ENCODE data around the gene ENO2. TPM values are rescaled to one million over a fixed set of nuclear protein-coding genes. Genes with fewer than 3 reads are reported as not detected.
A peak's percentile ranks its signal among the peaks of the same experiment; 100 is the strongest.

The ENO2 gene
- total RNA-seq, 4 donors from 2014 or later = 0.97 to 6.2 (median 1.8) TPM

DNA sequence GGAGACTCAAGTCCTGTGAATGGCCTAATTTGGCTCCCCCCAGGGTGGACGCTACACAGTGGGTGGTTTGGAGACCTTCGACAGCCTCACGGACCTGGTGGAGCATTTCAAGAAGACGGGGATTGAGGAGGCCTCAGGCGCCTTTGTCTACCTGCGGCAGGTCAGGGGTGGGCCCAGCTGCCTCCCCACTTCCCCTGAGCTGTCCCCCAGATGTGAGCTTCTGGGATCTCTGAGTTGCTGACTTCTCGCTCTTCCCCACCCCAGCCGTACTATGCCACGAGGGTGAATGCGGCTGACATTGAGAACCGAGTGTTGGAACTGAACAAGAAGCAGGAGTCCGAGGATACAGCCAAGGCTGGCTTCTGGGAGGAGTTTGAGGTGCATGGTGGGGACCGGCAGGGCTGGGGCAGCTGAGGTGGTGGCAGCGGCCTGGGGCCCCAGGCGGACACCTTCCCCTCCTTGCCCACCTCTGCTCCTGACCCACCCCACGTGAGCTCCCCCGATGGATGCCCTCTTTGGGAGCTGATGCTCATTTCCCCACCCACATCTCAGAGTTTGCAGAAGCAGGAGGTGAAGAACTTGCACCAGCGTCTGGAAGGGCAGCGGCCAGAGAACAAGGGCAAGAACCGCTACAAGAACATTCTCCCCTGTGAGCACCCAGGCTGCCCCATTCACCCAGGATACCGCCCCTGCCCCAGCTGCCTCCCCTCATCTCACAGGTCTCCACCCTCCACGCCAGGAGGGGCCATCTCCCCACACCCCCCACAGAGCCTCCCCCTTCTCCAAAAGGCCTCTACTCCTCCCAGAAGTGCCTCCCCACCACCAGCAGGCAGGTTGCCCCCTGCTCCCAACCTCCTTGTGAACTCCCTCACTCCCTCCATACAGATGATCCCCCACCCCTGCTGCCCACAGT is 41.0 kb downstream of the ENO2 start:
- DNase-seq (no peak), ATAC-seq (no peak)
- H3K9me3 ChIP-seq = no peaks in the 10 kb centered on the region
- TF ChIP-seq, protein P1, sequence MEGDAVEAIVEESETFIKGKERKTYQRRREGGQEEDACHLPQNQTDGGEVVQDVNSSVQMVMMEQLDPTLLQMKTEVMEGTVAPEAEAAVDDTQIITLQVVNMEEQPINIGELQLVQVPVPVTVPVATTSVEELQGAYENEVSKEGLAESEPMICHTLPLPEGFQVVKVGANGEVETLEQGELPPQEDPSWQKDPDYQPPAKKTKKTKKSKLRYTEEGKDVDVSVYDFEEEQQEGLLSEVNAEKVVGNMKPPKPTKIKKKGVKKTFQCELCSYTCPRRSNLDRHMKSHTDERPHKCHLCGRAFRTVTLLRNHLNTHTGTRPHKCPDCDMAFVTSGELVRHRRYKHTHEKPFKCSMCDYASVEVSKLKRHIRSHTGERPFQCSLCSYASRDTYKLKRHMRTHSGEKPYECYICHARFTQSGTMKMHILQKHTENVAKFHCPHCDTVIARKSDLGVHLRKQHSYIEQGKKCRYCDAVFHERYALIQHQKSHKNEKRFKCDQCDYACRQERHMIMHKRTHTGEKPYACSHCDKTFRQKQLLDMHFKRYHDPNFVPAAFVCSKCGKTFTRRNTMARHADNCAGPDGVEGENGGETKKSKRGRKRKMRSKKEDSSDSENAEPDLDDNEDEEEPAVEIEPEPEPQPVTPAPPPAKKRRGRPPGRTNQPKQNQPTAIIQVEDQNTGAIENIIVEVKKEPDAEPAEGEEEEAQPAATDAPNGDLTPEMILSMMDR (IDR thresholded peaks at IDR 0.05 in 4 of 5, conservative IDR thresholded peaks at IDR 0.05 in 1 of 5) = no peak
- TF ChIP-seq POLR2A (IDR thresholded peaks at IDR 0.05) = no peak
- peaks cover 0 to 3% of the 10 kb centered on the region in 2 donors for H3K4me1 ChIP-seq
- no peak overlapping the region for H3K4me3 ChIP-seq
- in situ Hi-C loops (cut with MboI; ENCODE audit: low sequenced_read_pairs in 4 of 4) = no loop called here
- intact Hi-C loops (cut with DNase I; ENCODE audit: low total_unique reads) = no loop called here
- H3K36me3 ChIP-seq = no peaks in the 10 kb centered on the region
- H3K27ac ChIP-seq = no peak overlapping the region
- H3K27me3 ChIP-seq = no peaks in the 10 kb centered on the region

DNA sequence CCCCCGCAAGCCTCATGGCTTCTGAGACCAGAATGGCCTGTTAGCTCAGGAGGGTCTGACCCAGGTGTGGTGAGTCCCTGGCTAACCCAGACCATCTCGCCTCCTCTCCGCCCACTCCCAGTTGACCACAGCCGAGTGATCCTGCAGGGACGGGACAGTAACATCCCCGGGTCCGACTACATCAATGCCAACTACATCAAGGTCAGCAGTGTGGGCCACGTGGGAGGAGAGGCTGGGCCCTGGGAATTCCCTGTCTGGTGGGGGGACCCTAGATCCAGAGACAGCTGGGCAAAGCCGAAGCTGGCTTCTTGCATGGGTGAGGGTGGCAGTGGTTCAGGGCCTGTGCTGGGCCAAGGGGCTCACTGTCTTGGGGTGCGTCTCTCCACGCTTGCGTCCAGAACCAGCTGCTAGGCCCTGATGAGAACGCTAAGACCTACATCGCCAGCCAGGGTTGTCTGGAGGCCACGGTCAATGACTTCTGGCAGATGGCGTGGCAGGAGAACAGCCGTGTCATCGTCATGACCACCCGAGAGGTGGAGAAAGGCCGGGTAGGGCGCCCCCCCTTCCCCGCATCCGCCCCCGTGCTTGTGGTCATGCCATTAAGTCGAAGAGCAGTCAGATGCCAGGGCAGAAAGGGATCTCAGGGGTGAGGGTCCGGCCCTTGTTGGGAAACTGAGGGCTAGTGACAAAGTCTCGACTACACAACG is 41.8 kb downstream of the ENO2 start:
- no peak for TF ChIP-seq POLR2A (IDR thresholded peaks at IDR 0.05)
- TF ChIP-seq, protein P1 (IDR thresholded peaks at IDR 0.05 in 4 of 5, conservative IDR thresholded peaks at IDR 0.05 in 1 of 5) = no peak
- Histone ChIP-seq H3K27me3 (no peaks in the 10 kb centered on the region), H3K4me1 (peaks cover 4 to 11% of the 10 kb centered on the region in 2 donors), H3K27ac (no peak overlapping the region), H3K4me3 (no peak overlapping the region), H3K9me3 (no peaks in the 10 kb centered on the region), H3K36me3 (no peaks in the 10 kb centered on the region)
- no peak for ATAC-seq
- intact Hi-C loops (cut with DNase I; ENCODE audit: low total_unique reads) = no loop called here
- DNase-seq = peak in 1 of 2 donors; percentile 16
- in situ Hi-C loops (cut with MboI; ENCODE audit: low sequenced_read_pairs in 4 of 4) = no loop called here

DNA sequence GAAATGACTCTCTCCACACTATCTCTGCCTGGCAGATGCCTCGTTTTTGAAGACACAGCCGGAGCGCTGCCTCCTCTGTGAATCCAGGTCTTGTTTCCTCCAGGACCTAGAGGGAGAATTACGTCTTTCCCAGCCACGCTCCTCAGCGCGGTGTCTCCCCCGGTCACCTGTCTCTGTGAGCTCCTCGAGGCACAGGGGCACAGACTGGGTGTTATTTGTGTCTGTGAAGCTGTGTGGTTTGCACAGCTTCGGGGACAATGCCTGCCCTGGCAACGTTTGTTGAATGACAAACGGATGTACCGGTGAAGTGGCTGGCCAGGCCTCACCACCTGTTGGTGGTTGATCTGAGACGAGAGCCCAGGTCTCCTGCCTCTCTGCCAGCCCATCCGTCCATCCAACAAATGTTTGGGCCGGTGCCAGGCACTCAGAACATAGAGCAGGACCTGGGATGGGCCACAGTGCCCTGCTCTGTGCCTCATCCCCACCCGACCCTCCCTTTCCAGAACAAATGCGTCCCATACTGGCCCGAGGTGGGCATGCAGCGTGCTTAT is 42.8 kb downstream of the ENO2 start:
- in situ Hi-C loops (cut with MboI; ENCODE audit: low sequenced_read_pairs in 4 of 4) (no loop called here), intact Hi-C loops (cut with DNase I; ENCODE audit: low total_unique reads) (no loop called here)
- H3K27me3 ChIP-seq = no peaks in the 10 kb centered on the region
- peaks cover 13 to 17% of the 10 kb centered on the region in 2 donors for H3K4me1 ChIP-seq
- no peak for TF ChIP-seq POLR2A (IDR thresholded peaks at IDR 0.05)
- TF ChIP-seq, protein P1 (IDR thresholded peaks at IDR 0.05 in 4 of 5, conservative IDR thresholded peaks at IDR 0.05 in 1 of 5) = no peak
- no peak overlapping the region for H3K4me3 ChIP-seq
- no peaks in the 10 kb centered on the region for H3K36me3 ChIP-seq
- no peaks in the 10 kb centered on the region for H3K9me3 ChIP-seq
- ATAC-seq = no peak
- no peak overlapping the region for H3K27ac ChIP-seq
- DNase-seq = no peak

DNA sequence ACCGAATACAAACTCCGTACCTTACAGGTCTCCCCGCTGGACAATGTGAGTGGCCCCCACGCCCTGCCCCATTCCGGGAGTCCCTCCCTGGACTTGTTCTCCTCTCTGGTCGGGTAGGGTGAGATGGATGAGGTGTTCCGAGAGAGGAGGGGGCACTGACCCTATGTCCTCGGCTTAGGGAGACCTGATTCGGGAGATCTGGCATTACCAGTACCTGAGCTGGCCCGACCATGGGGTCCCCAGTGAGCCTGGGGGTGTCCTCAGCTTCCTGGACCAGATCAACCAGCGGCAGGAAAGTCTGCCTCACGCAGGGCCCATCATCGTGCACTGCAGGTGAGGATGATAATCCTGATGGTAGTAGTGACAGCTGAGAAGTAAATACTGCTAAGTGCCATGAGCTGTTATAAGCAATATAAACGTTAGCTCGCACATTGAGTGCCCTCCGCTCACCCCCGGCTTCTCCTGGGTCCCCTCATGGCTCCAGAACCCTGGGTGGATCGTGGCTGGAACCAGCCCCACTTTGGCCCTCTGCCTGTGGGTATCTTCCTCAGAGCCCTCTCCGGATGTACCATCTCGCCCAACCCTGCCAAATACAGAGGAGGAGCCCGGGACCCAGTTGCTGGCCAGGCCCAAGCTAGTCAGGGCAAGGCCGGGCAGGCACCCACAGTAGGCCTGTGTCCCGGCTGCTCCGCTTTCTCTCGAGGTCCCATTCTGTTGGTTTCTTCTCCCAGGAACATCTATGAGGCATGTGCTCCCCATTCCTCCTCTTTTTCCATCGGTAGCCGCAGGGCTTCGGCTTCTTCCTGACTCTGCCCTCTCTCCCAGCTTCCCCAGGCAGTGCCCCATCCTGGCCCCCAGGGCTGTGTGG is 43.6 kb downstream of the ENO2 start:
- Histone ChIP-seq H3K27me3 (no peaks in the 10 kb centered on the region), H3K4me3 (no peak overlapping the region), H3K4me1 (peaks cover 13 to 19% of the 10 kb centered on the region in 2 donors), H3K36me3 (no peaks in the 10 kb centered on the region), H3K9me3 (no peaks in the 10 kb centered on the region), H3K27ac (peak overlapping the region in 3 of 4 donors; percentile 69 to 70 (median 70))
- TF ChIP-seq POLR2A (IDR thresholded peaks at IDR 0.05) = no peak
- TF ChIP-seq, protein P1 (IDR thresholded peaks at IDR 0.05 in 4 of 5, conservative IDR thresholded peaks at IDR 0.05 in 1 of 5) = no peak
- ATAC-seq (no peak), DNase-seq (no peak)
- intact Hi-C loops (cut with DNase I; ENCODE audit: low total_unique reads) (no loop called here), in situ Hi-C loops (cut with MboI; ENCODE audit: low sequenced_read_pairs in 4 of 4) (no loop called here)

Data from gastrocnemius medialis (tissue), 4 donors.